Ascending aorta (tissue), 2 donors: Measurements from ENCODE around the gene MED16. TPM values are rescaled to one million over a fixed set of nuclear protein-coding genes. Genes with fewer than 3 reads are reported as not detected.

Experiments
- DNase-seq, 2 donors: peaks; one replicate each; pipeline ENCODE4 v3.0.0-alpha.2; 2019; ENCODE audit warnings: low spot score in 2 of 2
- H3K27ac ChIP-seq, 2 donors: fragments of 200-600 bp; sonication (generic); one replicate each; pipeline ENCODE4 v1.5.1; 2016 to 2017; ENCODE audit warnings: mild to moderate bottlenecking in 1 of 2
- H3K27me3 ChIP-seq: fragments of 200-600 bp; sonication (generic); one replicate; pipeline ENCODE4 v1.5.1; 2017
- H3K36me3 ChIP-seq, 2 donors: fragments of 200-600 bp; sonication (generic); one replicate each; pipeline ENCODE4 v1.5.1; 2016
- H3K4me1 ChIP-seq, 2 donors: fragments of 200-600 bp; sonication (generic); one replicate each; pipeline ENCODE4 v1.5.1; 2016 to 2017; ENCODE audit warnings: mild to moderate bottlenecking in 1 of 2
- H3K4me3 ChIP-seq, 2 donors: fragments of 200-600 bp; sonication (generic); one replicate each; pipeline ENCODE4 v1.5.1; 2016 to 2017; ENCODE audit warnings: mild to moderate bottlenecking in 1 of 2
- H3K9me3 ChIP-seq, 2 donors: fragments of 200-600 bp; sonication (generic); one replicate each; pipeline ENCODE4 v1.5.1; 2016
- intact Hi-C: fragments of 100-400 bp; cut with DNase I; formaldehyde crosslinking; loops from one replicate; pipeline ENCODE4 v1.15.1; 2023
- total RNA-seq: library from RNA; depleted of rRNA; stranded (reverse); fragments of >200 nt; gene quantifications from one replicate; pipeline ENCODE4 v1.1.0, GENCODE V29; 2016
- TF ChIP-seq, protein P1 (sequence below), 3 experiments: fragments of 200-600 bp in 2 of 3; fragments of 450-650 bp in 1 of 3; sonication (generic) in 2 of 3; IDR thresholded peaks; one replicate each; pipeline ENCODE4 v1.5.1; 2016 to 2019; ENCODE audit warnings: antibody characterized with exemption in 3 of 3, mild to moderate bottlenecking in 1 of 3, moderate library complexity in 1 of 3

MED16 gene
- total RNA-seq, 1 donor from 2014 or later, result 73.2 TPM

DNA sequence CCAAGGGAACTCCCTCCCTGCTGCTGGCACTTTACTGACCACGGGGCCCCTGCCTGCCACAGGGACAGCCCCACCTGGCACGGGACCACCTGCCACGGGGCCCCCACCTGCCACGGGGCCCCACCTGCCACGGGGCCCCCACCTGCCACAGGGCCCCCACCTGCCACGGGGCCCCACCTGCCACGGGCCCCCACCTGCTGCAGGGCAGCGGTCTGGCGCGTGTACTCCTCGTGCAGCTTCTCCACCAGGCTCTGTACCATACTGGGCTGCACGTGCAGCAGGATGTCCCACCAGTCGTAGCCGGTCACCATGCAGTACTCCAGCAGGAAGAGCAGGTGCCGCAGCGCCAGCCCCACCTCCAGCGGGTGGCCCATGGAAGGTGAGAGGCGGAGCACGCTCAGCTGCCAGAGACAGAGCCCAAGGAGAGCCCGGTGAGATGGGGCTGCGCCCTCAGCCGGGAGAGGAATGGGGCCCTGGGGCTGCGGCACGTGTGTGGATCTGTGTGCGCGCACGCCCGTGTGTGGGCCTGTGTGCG lies 16.1 kb downstream of the MED16 start:
- Histone ChIP-seq H3K9me3 (no peaks in the 10 kb centered on the region), H3K36me3 (peaks cover 70 to 81% of the 10 kb centered on the region in 2 donors), H3K27me3 (no peaks in the 10 kb centered on the region), H3K4me3 (no peak overlapping the region), H3K27ac (no peak overlapping the region), H3K4me1 (no peaks in the 10 kb centered on the region)
- TF ChIP-seq, protein P1, sequence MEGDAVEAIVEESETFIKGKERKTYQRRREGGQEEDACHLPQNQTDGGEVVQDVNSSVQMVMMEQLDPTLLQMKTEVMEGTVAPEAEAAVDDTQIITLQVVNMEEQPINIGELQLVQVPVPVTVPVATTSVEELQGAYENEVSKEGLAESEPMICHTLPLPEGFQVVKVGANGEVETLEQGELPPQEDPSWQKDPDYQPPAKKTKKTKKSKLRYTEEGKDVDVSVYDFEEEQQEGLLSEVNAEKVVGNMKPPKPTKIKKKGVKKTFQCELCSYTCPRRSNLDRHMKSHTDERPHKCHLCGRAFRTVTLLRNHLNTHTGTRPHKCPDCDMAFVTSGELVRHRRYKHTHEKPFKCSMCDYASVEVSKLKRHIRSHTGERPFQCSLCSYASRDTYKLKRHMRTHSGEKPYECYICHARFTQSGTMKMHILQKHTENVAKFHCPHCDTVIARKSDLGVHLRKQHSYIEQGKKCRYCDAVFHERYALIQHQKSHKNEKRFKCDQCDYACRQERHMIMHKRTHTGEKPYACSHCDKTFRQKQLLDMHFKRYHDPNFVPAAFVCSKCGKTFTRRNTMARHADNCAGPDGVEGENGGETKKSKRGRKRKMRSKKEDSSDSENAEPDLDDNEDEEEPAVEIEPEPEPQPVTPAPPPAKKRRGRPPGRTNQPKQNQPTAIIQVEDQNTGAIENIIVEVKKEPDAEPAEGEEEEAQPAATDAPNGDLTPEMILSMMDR (IDR thresholded peaks at IDR 0.05), result no peak
- intact Hi-C loops, result no loop called here
- DNase-seq, result no peak

- Histone ChIP-seq H3K36me3 (peaks cover 70 to 77% of the 10 kb centered on the region in 2 donors), H3K9me3 (no peaks in the 10 kb centered on the region)
Measured at GRCh38 chr19:876089-876488, 16.9 kb downstream of the MED16 start.

GRCh38 chr19:875265-875879 lies 17.6 kb downstream of the MED16 start:
- TF ChIP-seq, protein P1 (IDR thresholded peaks at IDR 0.05), result no peak
- Histone ChIP-seq H3K27ac (no peak overlapping the region), H3K27me3 (no peaks in the 10 kb centered on the region), H3K4me1 (no peaks in the 10 kb centered on the region), H3K4me3 (no peak overlapping the region), H3K9me3 (no peaks in the 10 kb centered on the region), H3K36me3 (peaks cover 64 to 77% of the 10 kb centered on the region in 2 donors)
- DNase-seq, result no peak
- intact Hi-C loops, result no loop called here

More at GRCh38 chr19:876089-876488, 16.9 kb downstream of the MED16 start:
- DNase-seq, result no peak
- intact Hi-C loops, result no loop called here
- TF ChIP-seq, protein P1 (IDR thresholded peaks at IDR 0.05), result no peak
- H3K27ac ChIP-seq, result no peak overlapping the region
- no peaks in the 10 kb centered on the region for H3K27me3 ChIP-seq
- H3K4me1 ChIP-seq, result no peaks in the 10 kb centered on the region
- no peak overlapping the region for H3K4me3 ChIP-seq

GRCh38 chr19:873561-874041 lies 19.4 kb downstream of the MED16 start:
- H3K9me3 ChIP-seq, result no peaks in the 10 kb centered on the region

DNA sequence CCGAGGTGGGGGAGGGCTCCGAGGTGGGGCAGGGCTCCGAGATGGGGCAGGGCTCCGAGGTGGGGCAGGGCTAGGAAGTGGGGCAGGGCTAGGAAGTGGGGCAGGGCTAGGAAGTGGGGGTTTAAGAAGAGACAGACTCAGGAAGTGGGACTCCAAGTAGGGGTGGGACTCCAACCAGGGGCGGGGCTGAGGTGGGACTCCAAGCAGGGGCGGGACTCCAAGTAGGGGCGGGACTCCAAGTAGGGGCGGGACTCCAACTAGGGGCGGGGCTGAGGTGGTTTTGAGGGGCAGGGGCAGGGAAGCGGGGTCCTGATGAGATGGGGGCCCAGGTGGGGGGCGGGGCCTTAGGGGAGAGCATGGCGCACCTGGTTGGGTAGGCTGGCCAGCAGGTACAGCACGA lies 19.9 kb downstream of the MED16 start:
- intact Hi-C loops, result no loop called here
- Histone ChIP-seq H3K36me3 (peaks cover 59 to 68% of the 10 kb centered on the region in 2 donors), H3K27me3 (no peaks in the 10 kb centered on the region), H3K4me3 (no peak overlapping the region), H3K4me1 (peaks cover 4 to 9% of the 10 kb centered on the region in 2 donors), H3K27ac (no peak overlapping the region), H3K9me3 (no peaks in the 10 kb centered on the region)
- TF ChIP-seq, protein P1 (IDR thresholded peaks at IDR 0.05), result no peak
- DNase-seq, result no peak

More at GRCh38 chr19:873561-874041, 19.4 kb downstream of the MED16 start:
- Histone ChIP-seq H3K36me3 (peaks cover 54 to 63% of the 10 kb centered on the region in 2 donors), H3K4me1 (peaks cover 4 to 6% of the 10 kb centered on the region in 2 donors), H3K4me3 (no peak overlapping the region), H3K27ac (no peak overlapping the region), H3K27me3 (no peaks in the 10 kb centered on the region)
- TF ChIP-seq, protein P1 (IDR thresholded peaks at IDR 0.05), result no peak
- no peak for DNase-seq
- intact Hi-C loops, result no loop called here
